T-helper 2 cell (primary cell): ENCODE data around the gene KIF13A.
A peak's percentile ranks its signal among the peaks of the same experiment; 100 is the strongest.
"Not testable (repeated sequence)": the region's sequence is repeated elsewhere in the genome, so short reads cannot be mapped to it uniquely, and the experiment has no call there.

ENCODE experiments used
- DNase-seq, 5 experiments: peaks; one replicate each; pipeline versions ENCODE4 v3.0.0 to v3.0.0-alpha.2; 2012 to 2022
- total RNA-seq, 2 donors: gene quantifications; one replicate each; lab custom pipeline; 2026; lab: John Stamatoyannopoulos, UW

The KIF13A gene
- total RNA-seq, result 1.2 to 2.4 reads per million in 2 donors

DNA sequence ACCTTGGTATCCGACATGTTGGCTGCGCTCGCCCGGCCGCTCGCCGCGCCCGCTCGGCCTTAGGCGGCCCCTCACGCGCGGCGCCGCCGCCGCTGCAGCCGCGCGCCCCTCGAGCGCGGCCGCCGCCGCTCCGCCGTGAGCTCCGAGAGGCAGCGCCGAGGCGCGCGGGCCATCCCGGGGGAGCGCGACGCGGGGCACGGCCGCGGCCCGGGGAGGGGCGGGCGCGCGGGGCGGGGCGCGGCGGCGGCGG, at the start of gene KIF13A:
KIF13A (minus strand) TSS at position 189 of the 250 bp plus-strand sequence; CDS start at position 17, 172 bp downstream.
- peak in 1 of 5 experiments; percentile 12 for DNase-seq

- no peak for DNase-seq
Observed at GRCh38 chr6:18036781-18037180, 49.3 kb upstream of the KIF13A start.

GRCh38 chr6:18035330-18035854, 48.0 kb upstream of the KIF13A start:
- DNase-seq, result no peak

DNA sequence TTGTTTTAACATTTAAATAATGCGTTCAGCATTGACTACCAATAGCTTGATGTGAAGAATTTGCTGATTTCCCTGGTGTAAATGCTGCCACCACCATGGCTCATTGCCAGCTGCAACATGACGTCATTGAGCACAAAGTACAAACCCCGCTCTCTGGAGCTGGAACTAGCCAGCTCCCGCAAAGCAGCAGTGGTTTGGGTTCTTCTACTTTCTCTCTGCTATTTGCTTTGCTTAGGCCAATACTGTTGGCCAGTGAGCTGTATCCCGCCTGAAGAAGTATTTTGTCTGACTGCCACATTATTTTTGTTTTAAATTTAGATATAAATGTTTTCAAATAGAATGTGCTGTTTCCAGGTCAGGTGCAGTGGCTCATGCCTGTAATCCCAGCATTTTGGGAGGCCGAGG, 47.4 kb upstream of the KIF13A start:
- no peak for DNase-seq

DNA sequence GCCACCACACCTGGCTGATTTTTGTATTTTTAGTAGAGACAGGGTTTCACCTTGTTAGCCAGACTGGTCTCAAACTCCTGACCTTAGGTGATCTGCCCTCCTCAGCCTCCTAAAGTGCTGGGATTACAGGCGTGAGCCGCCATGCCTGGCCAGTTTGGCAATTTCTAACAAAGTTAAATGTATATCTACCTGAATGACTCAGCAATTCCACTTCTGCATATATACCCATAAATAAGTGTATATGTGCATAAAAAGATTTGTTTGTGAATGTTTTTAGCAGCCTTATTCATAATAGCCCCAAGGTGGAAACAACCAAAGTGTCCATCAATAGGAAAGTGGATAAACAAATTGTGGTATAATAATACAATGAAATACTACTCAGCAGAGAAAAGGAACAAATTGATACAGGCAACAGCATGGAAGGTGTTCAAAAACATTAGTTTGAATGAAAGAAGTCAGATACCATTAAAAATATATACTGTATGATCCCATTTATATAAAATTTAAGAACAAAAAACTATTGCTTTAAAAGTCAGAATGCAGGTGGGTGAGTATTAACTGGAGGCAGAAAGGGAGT, 44.3 kb upstream of the KIF13A start:
- no peak for DNase-seq

DNA sequence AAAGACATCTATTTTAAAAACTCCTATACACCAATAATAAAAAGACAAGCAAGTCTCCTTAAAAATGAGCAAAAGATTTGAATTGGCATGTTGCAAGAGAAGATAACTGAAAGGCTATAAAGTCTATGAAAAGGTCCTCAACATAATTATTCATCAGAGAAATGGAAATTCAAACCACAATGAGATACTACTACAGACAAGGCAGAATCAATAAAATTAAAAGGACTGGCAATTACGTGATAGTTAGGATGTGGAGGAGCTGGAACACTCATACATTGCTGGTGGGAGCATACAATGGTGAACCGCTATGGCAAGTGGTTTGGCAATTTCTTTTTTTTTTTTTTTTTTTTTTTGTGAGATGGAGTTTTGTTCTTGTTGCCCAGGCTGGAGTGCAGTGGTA, 43.8 kb upstream of the KIF13A start:
- no peak for DNase-seq

DNA sequence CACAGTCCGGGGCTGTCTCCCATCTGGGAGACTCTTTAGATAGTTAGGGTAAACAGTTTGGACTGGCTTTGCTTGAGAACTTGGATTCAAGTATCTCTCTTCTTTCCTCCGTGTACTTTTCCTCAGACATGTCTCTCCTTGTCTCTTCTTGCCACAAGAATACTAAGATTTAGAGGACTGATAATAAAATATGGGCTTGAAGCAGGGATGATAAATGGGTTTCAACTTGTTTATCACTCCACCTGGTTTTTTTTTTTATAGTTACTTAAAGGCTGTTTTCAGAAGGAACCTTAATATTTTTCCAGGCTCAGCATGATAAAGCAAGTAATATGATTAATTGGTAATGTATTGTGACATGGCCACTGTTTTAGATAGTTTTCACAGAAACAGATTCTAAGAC, 40.9 kb upstream of the KIF13A start:
- DNase-seq, result no peak

DNA sequence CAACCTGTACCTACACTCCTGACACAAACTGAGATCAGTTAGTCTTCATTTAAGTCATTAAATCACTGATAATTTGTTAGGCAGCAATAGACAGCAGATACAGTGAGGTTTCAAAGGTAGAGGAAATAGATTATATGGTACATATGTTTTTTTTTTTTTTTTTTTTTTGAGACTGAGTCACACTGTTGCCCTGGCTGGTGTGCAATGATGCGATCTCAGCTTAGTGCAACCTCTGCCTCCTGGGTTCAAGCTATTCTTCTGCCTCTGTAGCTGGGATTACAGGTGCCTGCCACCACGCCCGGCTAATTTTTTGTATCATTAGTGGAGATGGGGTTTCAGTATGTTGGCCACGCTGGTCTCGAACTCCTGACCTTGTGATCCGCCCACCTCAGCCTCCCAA, 38.2 kb upstream of the KIF13A start:
- no peak for DNase-seq

- DNase-seq, result no peak
Observed at GRCh38 chr6:18024876-18025275, 37.4 kb upstream of the KIF13A start.

DNA sequence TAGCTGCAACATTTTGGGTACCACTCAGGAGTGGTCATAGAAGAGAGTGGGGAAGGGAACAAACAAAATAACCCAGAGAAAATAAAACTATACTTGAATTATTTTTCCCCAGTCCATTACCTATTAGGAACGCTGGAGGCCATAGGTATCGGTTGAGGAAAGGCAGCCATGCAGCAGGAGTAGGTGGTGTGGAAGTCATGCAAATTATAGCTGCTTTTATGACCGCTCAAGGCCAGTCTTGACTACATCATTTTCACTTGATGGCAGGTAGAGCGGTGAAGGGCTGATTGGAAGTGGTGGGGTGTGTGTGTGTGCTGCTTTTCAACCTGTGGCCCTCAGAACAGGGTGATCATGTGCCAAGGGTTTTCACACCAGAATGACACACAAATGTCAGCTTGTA, 36.5 kb upstream of the KIF13A start:
- no peak for DNase-seq

GRCh38 chr6:18022398-18023231, 35.2 kb upstream of the KIF13A start:
- DNase-seq, result no peak

GRCh38 chr6:18021166-18021850, 33.9 kb upstream of the KIF13A start:
- no peak for DNase-seq

- DNase-seq, result not testable (repeated sequence)
Observed at GRCh38 chr6:18020545-18020944, 33.1 kb upstream of the KIF13A start.

DNA sequence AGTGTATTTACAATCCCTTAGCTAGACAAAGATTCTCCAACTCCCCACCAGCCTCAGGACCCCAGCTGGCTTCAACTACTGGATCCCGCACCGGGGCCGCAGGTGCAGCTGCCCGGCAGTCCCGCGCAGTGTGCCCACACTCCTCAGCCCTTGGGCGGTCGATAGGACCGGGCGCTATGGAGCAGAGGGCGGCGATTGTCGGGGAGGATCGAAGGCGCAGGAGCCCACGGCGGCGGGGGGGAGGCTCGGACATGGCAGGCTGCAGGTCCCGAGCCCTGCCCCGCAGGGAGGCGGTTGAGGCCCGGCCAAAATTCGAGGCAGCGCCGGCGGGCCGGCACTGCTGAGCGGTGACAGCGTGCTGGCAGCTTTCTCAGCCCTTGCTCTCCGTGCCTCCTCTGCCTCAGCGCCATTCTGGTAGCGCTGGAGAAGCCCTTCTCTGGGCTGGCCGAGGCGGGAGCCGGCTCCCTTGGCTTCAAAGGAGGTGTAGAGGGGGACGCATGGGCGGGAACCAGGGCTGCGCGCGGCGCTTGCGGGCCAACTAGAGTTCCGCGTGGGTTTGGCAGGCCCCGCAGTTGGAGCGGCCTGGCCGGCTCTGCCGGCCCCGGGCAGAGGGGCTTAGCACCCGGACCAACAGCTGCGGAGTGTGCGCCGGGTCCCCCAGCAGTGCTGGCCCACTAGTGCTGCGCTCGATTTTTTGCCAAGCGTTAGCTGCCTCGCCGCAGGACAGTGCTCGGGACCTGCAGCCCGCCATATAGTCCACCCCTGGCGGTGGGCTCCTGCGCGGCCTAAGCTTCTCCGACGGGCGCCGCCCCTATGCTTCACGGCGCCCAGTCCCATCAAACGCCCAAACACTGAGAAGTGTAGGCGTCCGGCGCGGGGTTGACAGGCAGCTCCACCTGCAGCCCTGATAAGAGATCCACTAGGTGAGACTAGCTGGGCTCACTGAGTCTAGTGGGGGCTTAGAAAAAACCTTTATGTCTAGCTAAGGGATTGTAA, 32.4 kb upstream of the KIF13A start:
- DNase-seq, result no peak

GRCh38 chr6:18019133-18019532, 31.7 kb upstream of the KIF13A start:
- not testable (repeated sequence) for DNase-seq

GRCh38 chr6:18016698-18017097, 29.3 kb upstream of the KIF13A start:
- no peak for DNase-seq

- no peak for DNase-seq
Observed at GRCh38 chr6:18016133-18016532, 28.7 kb upstream of the KIF13A start.

DNA sequence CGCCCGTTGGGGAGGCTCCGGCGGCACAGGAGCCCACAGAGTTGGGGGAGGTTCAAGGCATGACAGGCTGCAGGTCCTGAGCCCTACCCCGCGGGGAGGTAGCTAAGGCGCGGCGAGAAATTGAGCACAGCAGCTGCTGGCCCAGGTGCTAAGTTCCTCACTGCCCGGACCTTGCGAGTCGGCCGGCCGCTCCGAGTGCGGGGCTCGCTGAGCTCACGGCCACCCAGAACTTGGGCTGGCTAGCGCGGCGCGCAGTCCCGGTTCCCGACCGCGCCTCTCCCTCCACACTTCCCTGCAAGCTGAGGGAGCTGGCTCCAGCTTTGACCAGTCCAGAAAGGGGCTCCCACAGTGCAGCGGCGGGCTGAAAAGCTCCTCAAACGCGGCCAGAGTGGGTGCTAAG, 23.9 kb upstream of the KIF13A start:
- no peak for DNase-seq

GRCh38 chr6:18010540-18010939, 23.1 kb upstream of the KIF13A start:
- not testable (repeated sequence) for DNase-seq

- DNase-seq, result no peak
Observed at GRCh38 chr6:18004256-18004985, 17.0 kb upstream of the KIF13A start.

- no peak for DNase-seq
Observed at GRCh38 chr6:17999425-17999824, 12.0 kb upstream of the KIF13A start.

GRCh38 chr6:17998442-17998841, 11.0 kb upstream of the KIF13A start:
- no peak for DNase-seq
